AG09309 (cell line): Measurements from ENCODE around the gene C9orf50.

ENCODE experiments used
- DNase-seq: peaks from one replicate; pipeline ENCODE4 v3.0.0-alpha.2; 2010; ENCODE audit warnings: low read depth
- H3K4me3 ChIP-seq: 2 replicates; pipeline ENCODE4 v1.5.1; 2011; ENCODE audit warnings: mild to moderate bottlenecking, low read depth, low read length, moderate library complexity; ENCODE audit not compliant: control insufficient read depth
- CTCF ChIP-seq: IDR thresholded peaks from 2 replicates; pipeline ENCODE4 v1.5.1; 2011; ENCODE audit warnings: mild to moderate bottlenecking, low read depth, low read length, inconsistent platforms; ENCODE audit not compliant: insufficient read depth, control insufficient read depth; ENCODE audit errors: missing control alignments

The C9orf50 gene

GRCh38 chr9:129620669-129621295 lies at the start of gene C9orf50:
TSS of gene C9orf50 (minus strand) at chr9:129621101. CDS start at chr9:129620574, 527 bp downstream.
- TF ChIP-seq CTCF, result no peak
- no peak for DNase-seq
- H3K4me3 ChIP-seq, result peak within 1 kb of the TSS; percentile 46

GRCh38 chr9:129669946-129670345 lies 49.0 kb upstream of the C9orf50 start:
- no peak for TF ChIP-seq CTCF
- DNase-seq, result no peak
- no peak overlapping the region for H3K4me3 ChIP-seq

GRCh38 chr9:129669141-129669718 lies 48.3 kb upstream of the C9orf50 start:
- DNase-seq, result peak; percentile 75
- TF ChIP-seq CTCF, result no peak
- no peak overlapping the region; the same call in 1 of the 2 replicates for H3K4me3 ChIP-seq

GRCh38 chr9:129667850-129668249 lies 46.9 kb upstream of the C9orf50 start:
- peak overlapping the region; percentile 47 for H3K4me3 ChIP-seq
- TF ChIP-seq CTCF, result peak; percentile 10
- DNase-seq, result no peak

GRCh38 chr9:129667378-129667777 lies 46.5 kb upstream of the C9orf50 start:
- no peak for DNase-seq
- no peak for TF ChIP-seq CTCF
- peak overlapping the region; percentile 47 for H3K4me3 ChIP-seq

GRCh38 chr9:129666575-129666974 lies 45.7 kb upstream of the C9orf50 start:
- peak overlapping the region; percentile 47 for H3K4me3 ChIP-seq
- no peak for TF ChIP-seq CTCF
- no peak for DNase-seq
